Measurements from ENCODE around the gene PRMT1.

DNA sequence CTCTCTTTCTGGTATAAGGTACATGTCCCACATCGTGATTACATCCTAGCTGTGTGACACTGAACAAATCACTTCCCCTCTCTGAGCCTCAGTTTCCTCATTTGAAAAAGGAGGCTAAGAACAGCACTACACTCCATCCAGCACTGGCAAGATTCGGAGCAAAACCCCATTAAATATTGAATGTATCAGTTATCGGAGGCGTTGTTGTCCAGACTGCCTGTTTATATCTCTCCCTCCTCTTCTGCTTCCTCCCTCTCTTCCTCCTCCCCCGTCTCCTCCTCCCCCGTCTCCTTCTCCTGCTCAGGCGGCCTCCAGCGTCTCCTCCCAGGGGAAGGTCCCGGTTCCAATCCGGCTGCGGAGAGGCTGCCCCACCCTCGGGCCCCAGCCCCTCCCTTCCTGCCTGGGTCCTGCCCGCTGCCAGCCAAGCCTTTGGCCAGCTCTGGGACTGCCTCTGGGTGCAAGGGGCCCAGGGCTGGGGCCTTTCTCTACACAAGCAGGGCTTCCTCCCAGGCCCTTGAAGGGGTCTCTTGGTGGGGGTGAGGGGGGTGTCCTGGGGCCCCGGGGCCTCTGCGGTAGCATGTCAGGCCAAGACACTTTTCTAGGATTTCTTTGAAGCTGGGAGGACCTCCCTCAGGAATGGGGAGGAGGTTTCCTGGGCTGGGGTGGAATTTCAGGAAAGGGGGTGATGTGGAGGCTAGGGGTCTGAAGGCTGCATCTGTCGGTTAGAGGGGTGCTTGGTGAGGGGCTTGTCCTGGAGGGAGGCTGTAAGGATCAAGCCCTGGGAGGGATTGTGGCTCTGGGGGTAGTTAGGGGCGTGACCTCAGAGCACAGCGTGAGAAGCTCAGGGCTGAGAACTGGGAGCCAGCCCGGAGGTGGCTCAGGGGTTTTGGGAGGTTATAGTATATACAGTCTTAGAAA is 39.0 kb upstream of the PRMT1 start:
- TF ChIP-seq, protein P1, sequence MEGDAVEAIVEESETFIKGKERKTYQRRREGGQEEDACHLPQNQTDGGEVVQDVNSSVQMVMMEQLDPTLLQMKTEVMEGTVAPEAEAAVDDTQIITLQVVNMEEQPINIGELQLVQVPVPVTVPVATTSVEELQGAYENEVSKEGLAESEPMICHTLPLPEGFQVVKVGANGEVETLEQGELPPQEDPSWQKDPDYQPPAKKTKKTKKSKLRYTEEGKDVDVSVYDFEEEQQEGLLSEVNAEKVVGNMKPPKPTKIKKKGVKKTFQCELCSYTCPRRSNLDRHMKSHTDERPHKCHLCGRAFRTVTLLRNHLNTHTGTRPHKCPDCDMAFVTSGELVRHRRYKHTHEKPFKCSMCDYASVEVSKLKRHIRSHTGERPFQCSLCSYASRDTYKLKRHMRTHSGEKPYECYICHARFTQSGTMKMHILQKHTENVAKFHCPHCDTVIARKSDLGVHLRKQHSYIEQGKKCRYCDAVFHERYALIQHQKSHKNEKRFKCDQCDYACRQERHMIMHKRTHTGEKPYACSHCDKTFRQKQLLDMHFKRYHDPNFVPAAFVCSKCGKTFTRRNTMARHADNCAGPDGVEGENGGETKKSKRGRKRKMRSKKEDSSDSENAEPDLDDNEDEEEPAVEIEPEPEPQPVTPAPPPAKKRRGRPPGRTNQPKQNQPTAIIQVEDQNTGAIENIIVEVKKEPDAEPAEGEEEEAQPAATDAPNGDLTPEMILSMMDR (IDR thresholded peaks at IDR 0.05), result no peak
- TF ChIP-seq POLR2AphosphoS5 (IDR thresholded peaks at IDR 0.05; ENCODE audit: insufficient read depth in 1 of 2, low read depth in 1 of 2), result peak; percentile 78 to 83
